ENCODE data around the gene HAO1.

Gene HAO1

GRCh38 chr20:7940341-7940740, at the start of gene HAO1:
Gene HAO1, minus strand, starts transcription at chr20:7940458. Its CDS starts 36 bp downstream, at chr20:7940422.
- DNase-seq, result no peak
- no peaks in the 10 kb centered on the region for H3K36me3 ChIP-seq
- H3K27ac ChIP-seq, result no peak within 1 kb of the TSS

GRCh38 chr20:7989379-7989778, 49.1 kb upstream of the HAO1 start:
- Histone ChIP-seq H3K4me3 (ENCODE audit: low read depth, low read length) (no peak overlapping the region), H3K27ac (no peak overlapping the region), H3K27me3 (ENCODE audit: insufficient read depth, low read depth, severe bottlenecking) (no peaks in the 10 kb centered on the region), H3K36me3 (0 out of 2 replicates have a peak, but pooled peaks cover 2% of the 10 kb centered on the region), H3K9me3 (ENCODE audit: severe bottlenecking) (no peaks in the 10 kb centered on the region)
- TF ChIP-seq CTCF (IDR thresholded peaks at IDR 0.05; ENCODE audit: low read depth, low read length), result no peak
- DNase-seq, result no peak

More at GRCh38 chr20:7940341-7940740, at the start of gene HAO1:
- no peaks in the 10 kb centered on the region for H3K27me3 ChIP-seq (ENCODE audit: insufficient read depth, low read depth, severe bottlenecking)
- H3K9me3 ChIP-seq (ENCODE audit: severe bottlenecking), result no peaks in the 10 kb centered on the region
- TF ChIP-seq CTCF (IDR thresholded peaks at IDR 0.05; ENCODE audit: low read depth, low read length), result no peak
- no peak within 1 kb of the TSS for H3K4me3 ChIP-seq (ENCODE audit: low read depth, low read length)

- no peak for DNase-seq
- no peak overlapping the region for H3K4me3 ChIP-seq (ENCODE audit: low read depth, low read length)
- peak overlapping the region; percentile 48 for H3K27ac ChIP-seq
- no peaks in the 10 kb centered on the region for H3K27me3 ChIP-seq (ENCODE audit: insufficient read depth, low read depth, severe bottlenecking)
- H3K36me3 ChIP-seq, result no peaks in the 10 kb centered on the region; the same call in 1 of the 2 replicates
- H3K9me3 ChIP-seq (ENCODE audit: severe bottlenecking), result no peaks in the 10 kb centered on the region
- TF ChIP-seq CTCF (IDR thresholded peaks at IDR 0.05; ENCODE audit: low read depth, low read length), result no peak
These were observed 45.7 kb upstream of the HAO1 start for GRCh38 chr20:7985916-7986315.

GRCh38 chr20:7984192-7984591, 43.9 kb upstream of the HAO1 start:
- H3K36me3 ChIP-seq, result peaks cover 5% of the 10 kb centered on the region; the same call in 1 of the 2 replicates
- DNase-seq, result no peak
- no peaks in the 10 kb centered on the region for H3K27me3 ChIP-seq (ENCODE audit: insufficient read depth, low read depth, severe bottlenecking)
- H3K27ac ChIP-seq, result no peak overlapping the region
- H3K4me3 ChIP-seq (ENCODE audit: low read depth, low read length), result no peak overlapping the region
- no peaks in the 10 kb centered on the region for H3K9me3 ChIP-seq (ENCODE audit: severe bottlenecking)
- no peak for TF ChIP-seq CTCF (IDR thresholded peaks at IDR 0.05; ENCODE audit: low read depth, low read length)

- no peak overlapping the region for H3K27ac ChIP-seq
- DNase-seq, result no peak
These were observed 41.1 kb upstream of the HAO1 start for GRCh38 chr20:7981374-7981773.

More at GRCh38 chr20:7981374-7981773, 41.1 kb upstream of the HAO1 start:
- no peaks in the 10 kb centered on the region for H3K27me3 ChIP-seq (ENCODE audit: insufficient read depth, low read depth, severe bottlenecking)
- TF ChIP-seq CTCF (IDR thresholded peaks at IDR 0.05; ENCODE audit: low read depth, low read length), result no peak
- H3K36me3 ChIP-seq, result peaks cover 5% of the 10 kb centered on the region; the same call in 1 of the 2 replicates
- no peak overlapping the region for H3K4me3 ChIP-seq (ENCODE audit: low read depth, low read length)
- H3K9me3 ChIP-seq (ENCODE audit: severe bottlenecking), result no peaks in the 10 kb centered on the region
